T-helper 2 cell (primary cell): Measurements from ENCODE around the gene PRRG2.
"Not testable (repeated sequence)": the region's sequence is repeated elsewhere in the genome, so short reads cannot be mapped to it uniquely, and the experiment has no call there.

ENCODE experiments used
- DNase-seq, 5 experiments: peaks; one replicate each; pipeline versions ENCODE4 v3.0.0 to v3.0.0-alpha.2; 2012 to 2022

Gene PRRG2

DNA sequence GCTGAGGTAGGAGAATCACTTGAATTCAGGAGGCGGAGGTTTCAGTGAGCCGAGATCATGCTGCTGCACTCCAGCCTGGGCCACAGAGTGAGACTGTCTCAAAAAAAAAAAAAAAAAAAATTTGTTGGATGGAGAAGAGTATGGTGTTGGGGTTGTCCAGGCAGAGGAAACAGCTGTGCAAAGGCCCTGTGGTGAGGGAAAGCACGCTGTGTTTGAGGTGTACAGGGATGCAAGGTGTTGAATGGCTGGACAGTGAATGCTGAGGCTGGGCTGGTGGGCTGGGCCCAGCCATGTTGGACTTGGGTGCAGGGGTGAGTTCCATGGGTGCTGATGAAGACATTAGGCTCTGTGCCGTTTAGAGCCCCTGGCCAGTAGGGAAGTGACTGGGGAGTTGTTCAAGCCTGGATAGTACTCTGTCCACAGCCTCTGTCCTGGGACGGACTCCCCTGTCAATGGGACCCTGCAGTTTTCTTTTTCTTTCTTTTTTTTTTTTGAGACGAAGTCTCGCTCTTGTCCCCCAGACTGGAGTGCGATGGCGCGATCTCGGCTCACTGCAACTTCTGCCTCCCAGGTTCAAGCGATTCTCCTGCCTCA, 28.5 kb downstream of the PRRG2 start:
- DNase-seq = no peak

DNA sequence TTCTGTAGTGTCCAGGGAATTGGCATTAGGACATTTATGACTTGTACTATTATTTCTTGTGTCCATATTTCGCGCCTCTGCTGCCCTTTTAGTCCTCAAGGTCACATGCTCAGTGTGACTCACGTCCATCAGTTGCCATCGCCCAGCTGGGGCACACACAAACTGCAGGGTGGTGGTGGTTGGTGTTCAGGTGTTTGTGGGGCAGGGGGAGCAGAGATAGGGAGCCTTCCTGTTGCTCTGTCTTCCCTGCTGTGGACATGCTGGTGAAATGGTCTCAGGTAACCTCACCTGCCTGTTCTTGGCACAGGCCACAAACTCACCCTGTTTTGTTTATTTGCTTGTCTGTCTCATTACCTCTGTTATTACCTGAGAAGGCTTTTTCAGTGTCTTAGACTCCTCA, 32.3 kb downstream of the PRRG2 start:
- DNase-seq = no peak

DNA sequence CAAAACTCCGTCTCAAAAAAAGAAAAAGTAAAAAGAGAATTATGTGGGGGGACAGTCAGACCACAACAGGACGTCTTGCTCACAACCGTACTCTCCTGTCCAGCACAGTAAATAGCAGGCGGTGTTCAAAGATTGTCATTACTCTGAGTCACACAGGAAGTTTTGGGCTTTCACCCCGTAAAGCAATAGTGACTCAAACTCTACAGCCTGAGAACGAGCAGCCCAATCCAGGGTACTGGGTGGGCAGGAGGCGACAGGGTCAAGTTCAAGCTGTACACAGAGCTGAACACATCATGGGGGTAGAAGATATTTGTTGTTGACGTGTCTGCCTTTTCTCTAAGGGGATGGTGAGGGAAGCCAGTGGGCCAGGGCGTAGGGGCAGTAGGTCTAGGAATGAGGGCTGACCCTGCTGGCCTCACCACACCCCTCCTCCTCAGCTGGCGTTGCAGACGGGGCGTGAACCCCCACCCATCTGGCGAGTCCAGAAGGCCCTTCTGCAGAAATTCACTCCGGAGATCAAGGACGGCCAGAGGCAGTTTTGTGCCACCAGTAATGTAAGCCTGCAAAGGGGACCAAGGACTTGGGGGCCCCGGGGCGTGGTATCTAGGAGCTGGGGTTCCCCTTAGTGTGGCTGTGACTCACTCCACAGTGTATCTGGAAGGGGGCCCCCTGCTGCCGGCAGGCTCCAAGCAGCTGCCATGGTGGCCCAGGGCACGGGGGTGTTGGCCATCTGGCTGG, 33.1 kb downstream of the PRRG2 start:
- no peak for DNase-seq

DNA sequence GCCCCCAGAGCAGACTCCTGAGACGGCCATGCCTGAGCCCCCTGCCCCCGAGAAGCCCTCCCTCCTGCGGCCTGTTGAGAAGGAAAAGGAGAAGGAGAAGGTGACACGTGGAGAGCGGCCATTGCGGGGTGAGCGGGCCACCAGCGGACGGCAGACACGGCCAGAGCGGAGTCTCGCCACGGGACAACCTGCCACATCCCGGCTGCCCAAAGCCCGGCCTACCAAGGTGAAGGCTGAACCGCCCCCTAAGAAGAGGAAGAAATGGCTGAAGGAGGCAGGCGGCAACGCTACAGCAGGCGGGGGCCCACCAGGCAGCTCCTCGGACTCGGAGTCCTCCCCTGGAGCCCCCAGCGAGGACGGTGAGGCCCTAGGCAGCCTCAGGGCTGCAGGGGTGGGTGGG, 34.7 kb downstream of the PRRG2 start:
- no peak for DNase-seq

GRCh38 chr19:49616532-49616931, 35.4 kb downstream of the PRRG2 start:
- no peak for DNase-seq

GRCh38 chr19:49616945-49617344, 35.8 kb downstream of the PRRG2 start:
- DNase-seq = no peak

- DNase-seq = not testable (repeated sequence)
Measured at GRCh38 chr19:49617860-49618259, 36.7 kb downstream of the PRRG2 start.

- no peak for DNase-seq
Measured at GRCh38 chr19:49624967-49625910, 44.1 kb downstream of the PRRG2 start.

DNA sequence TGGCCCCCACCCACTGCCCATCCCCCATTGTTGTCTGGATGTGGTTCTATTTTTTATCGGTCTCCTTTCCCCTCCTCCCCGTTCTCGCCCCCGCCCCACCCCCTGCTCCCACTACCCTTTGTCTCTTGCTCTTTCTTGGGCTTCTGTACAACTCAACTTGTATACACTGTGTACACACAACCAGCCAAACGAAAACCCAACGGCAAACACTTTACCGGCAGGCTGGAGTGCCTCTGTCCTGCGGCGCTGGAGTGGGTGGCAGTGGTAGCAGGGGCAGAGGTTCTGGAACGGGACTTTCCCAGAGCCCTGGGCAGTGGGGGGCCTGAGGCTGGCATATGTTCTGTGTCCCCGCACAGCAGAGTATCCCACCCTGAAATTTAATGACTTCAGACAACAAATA, 45.1 kb downstream of the PRRG2 start:
- DNase-seq = no peak

DNA sequence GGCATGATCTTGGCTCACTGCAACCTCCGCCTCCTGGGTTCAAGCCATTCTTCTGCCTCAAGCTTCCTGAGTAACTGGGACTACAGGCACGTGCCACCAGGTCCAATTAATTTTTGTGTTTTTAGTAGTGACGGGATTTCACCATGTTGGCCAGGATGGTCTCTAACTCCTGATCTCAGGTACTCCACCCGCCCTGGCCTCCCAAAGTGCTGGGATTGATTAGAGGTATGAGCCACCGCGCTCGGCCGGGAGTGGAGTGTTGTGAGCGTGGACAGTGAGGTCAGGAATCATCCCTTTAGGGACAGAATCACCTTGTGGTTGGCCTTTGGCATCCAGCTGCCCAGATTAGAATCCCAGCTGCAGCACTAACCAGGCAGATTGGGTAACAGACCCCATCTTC, 48.5 kb downstream of the PRRG2 start:
- no peak for DNase-seq

DNA sequence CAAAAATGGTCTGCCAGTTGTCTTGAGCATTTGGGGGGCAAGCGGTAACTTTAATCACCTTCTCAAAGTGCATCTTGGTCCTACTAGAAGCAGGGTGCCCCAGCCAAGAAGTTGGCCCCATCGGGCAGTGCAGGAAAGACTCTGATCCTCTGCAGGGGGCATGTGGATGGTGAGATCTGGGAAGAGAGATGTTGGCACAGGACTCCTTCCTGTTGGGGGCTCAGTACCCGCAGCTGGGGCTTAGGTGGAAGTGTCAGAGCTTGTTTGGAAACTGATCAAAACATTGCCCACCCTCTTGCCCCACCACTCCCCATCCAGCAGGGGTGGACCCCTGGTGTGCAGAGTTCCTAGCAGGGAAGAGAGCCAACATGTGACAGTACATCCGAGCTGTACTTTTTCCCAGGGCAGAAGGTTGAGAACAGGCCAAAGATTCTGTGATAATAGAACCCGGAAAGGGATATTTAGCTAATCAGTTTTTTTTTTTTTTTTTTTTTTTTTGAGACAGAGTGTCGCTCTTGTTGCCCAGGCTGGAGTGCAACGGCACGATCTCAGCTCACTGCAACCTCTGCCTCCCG, 50.0 kb downstream of the PRRG2 start:
- DNase-seq = no peak

- no peak for DNase-seq
Measured at GRCh38 chr19:49631610-49632192, 50.6 kb downstream of the PRRG2 start.

GRCh38 chr19:49632576-49632975, 51.5 kb downstream of the PRRG2 start:
- DNase-seq = no peak

DNA sequence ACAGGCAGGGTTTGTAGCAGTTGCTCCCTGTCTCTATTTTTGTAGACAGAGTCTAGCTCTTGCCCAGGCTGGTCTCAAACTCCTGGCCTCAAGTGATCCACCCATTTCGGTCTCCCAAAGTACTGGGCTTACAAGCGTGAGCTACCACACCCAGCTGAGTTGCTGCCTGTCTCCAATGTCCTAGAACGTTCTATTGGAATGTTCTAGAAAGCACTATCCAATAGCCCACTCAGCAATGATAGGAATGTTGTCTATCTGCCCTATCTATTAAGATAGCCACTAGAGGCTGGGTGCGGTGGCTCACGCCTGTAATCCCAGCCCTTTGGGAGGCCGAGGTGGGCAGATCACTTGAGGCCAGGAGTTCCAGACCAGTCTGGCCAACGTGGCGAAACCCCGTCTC, 52.2 kb downstream of the PRRG2 start:
- not testable (repeated sequence) for DNase-seq

DNA sequence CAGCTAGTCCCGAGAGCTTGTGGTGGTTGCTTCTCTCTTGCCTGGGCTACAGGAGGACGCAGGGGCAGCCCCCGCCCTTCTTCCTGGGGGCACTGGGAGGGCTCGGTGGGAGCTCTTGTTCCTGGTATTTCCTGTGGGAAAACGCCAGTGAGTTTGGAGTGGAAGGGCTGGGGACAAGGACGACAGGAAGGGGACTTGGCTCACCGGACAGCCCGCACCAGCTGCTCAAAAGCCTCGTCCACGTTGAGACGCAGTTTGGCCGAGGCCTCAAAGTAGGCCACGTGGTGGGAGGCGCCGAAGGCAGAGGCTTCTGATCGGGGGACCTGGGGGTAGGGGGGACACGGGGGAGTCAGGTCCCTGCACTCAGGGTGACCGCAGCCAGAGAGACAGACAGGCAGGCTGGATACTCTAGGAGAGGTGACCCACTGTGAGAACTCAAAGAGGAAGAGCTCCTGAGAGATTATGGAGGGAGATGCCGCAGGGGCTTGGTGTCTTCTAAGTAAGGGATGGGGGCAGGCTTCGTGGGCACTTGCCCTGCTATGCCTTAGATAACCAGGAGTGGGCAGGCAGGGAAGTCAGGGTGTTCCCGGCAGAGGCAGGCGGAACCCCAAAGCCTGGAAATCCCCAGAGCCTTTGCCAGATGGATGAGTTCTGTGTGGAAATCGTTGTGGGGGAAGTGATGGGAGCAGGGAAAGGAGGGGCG, 54.6 kb downstream of the PRRG2 start:
- no peak for DNase-seq

DNA sequence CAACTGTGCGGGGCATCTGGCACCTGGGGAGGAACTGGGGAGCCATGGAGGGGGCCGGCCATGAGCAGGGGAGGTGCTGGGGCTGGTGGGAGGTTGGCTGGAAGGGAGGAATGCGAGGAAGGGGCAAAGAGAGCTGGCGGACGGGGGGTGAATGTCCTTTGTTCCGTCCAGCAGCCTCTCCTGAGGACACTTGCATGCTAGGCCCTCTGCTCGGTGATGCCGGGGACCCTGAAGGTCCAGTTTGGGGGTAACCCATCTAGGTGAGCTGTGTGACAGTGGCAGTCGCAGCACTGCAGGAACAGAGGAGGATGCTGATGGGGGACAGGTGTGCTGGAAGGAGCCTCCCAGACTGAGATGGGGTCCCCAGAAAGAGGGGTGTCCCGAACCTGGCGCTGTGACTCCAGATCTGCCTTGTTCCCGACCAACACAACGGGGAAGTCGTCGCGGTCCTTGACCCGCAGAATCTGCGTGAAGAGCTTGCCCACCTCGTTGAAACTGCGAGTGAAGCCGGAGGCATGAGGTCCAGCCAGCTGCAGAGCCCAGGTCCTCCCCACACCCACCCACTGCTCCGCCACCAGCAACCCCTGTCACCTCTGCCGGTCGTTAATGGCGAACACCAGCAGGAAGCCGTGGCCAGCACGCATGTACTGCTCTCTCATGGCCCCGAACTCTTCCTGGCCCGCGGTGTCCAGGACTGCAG, 55.3 kb downstream of the PRRG2 start:
- no peak for DNase-seq

DNA sequence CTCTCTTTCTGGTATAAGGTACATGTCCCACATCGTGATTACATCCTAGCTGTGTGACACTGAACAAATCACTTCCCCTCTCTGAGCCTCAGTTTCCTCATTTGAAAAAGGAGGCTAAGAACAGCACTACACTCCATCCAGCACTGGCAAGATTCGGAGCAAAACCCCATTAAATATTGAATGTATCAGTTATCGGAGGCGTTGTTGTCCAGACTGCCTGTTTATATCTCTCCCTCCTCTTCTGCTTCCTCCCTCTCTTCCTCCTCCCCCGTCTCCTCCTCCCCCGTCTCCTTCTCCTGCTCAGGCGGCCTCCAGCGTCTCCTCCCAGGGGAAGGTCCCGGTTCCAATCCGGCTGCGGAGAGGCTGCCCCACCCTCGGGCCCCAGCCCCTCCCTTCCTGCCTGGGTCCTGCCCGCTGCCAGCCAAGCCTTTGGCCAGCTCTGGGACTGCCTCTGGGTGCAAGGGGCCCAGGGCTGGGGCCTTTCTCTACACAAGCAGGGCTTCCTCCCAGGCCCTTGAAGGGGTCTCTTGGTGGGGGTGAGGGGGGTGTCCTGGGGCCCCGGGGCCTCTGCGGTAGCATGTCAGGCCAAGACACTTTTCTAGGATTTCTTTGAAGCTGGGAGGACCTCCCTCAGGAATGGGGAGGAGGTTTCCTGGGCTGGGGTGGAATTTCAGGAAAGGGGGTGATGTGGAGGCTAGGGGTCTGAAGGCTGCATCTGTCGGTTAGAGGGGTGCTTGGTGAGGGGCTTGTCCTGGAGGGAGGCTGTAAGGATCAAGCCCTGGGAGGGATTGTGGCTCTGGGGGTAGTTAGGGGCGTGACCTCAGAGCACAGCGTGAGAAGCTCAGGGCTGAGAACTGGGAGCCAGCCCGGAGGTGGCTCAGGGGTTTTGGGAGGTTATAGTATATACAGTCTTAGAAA, 57.0 kb downstream of the PRRG2 start:
- no peak for DNase-seq

GRCh38 chr19:49639401-49640112, 58.4 kb downstream of the PRRG2 start:
- no peak for DNase-seq

- peak; percentile 96 to 100 (median 100) for DNase-seq
Measured at GRCh38 chr19:49640113-49640898, 59.2 kb downstream of the PRRG2 start, which contains the start of gene RRAS. Gene RRAS, minus strand, starts transcription at chr19:49640143. Its CDS starts 45 bp downstream, at chr19:49640098.
